Karpas-422 (cell line): ENCODE results near the gene PRPS1. TPM values are rescaled to one million over a fixed set of nuclear protein-coding genes. Genes with fewer than 3 reads are reported as not detected.

Experiments
- DNase-seq: peaks from one replicate; pipeline ENCODE4 v3.0.0-alpha.2; 2015
- H2AFZ ChIP-seq: fragments of 200-600 bp; sonication (generic); 2 replicates; pipeline ENCODE4 v1.6.1; 2014; ENCODE audit warnings: antibody characterized with exemption, low read length, mixed read lengths
- H3K27ac ChIP-seq: fragments of 200-600 bp; sonication (generic); 2 replicates; pipeline ENCODE4 v1.5.1; 2014; ENCODE audit warnings: mild to moderate bottlenecking, low read length, moderate library complexity
- H3K27me3 ChIP-seq: fragments of 200-600 bp; sonication (generic); 2 replicates; pipeline ENCODE4 v1.6.1; 2014; ENCODE audit warnings: low read length, mixed read lengths
- H3K36me3 ChIP-seq: fragments of 200-600 bp; sonication (generic); 2 replicates; pipeline ENCODE4 v1.6.1; 2014; ENCODE audit warnings: low read length, mixed read lengths; ENCODE audit not compliant: insufficient read depth
- H3K4me1 ChIP-seq: fragments of 200-600 bp; sonication (generic); 2 replicates; pipeline ENCODE4 v1.6.1; 2014; ENCODE audit warnings: mild to moderate bottlenecking, low read length, mixed read lengths
- H3K4me2 ChIP-seq: fragments of 200-600 bp; sonication (generic); 2 replicates; pipeline ENCODE4 v1.6.1; 2014; ENCODE audit warnings: low read length, low read depth, mild to moderate bottlenecking; ENCODE audit not compliant: poor library complexity, severe bottlenecking
- H3K4me3 ChIP-seq: fragments of 200-600 bp; sonication (generic); 2 replicates; pipeline ENCODE4 v1.5.1; 2014; ENCODE audit warnings: mild to moderate bottlenecking, antibody characterized with exemption, low read length, mixed read lengths
- H3K79me2 ChIP-seq: fragments of 200-600 bp; sonication (generic); 2 replicates; pipeline ENCODE4 v1.6.1; 2014; ENCODE audit warnings: mild to moderate bottlenecking, low read length, mixed read lengths
- H3K9ac ChIP-seq: fragments of 200-600 bp; sonication (generic); 2 replicates; pipeline ENCODE4 v1.6.0; 2014; ENCODE audit warnings: low read length
- H3K9me2 ChIP-seq: fragments of 200-600 bp; sonication (generic), shearing (Covaris generic); replicated peaks from 2 replicates; pipeline ENCODE4 v1.6.0; 2014; ENCODE audit warnings: mild to moderate bottlenecking, low read length, moderate library complexity; ENCODE audit not compliant: insufficient read depth
- H3K9me3 ChIP-seq: fragments of 300-700, 200-600 bp; sonication (generic); 2 replicates; pipeline ENCODE4 v1.6.1; 2014; ENCODE audit warnings: low read length, mixed read lengths
- H4K20me1 ChIP-seq: fragments of 200-600 bp; sonication (generic); 2 replicates; pipeline ENCODE4 v1.6.1; 2014; ENCODE audit warnings: mild to moderate bottlenecking, antibody characterized with exemption, low read length, low read depth; ENCODE audit not compliant: insufficient read depth
- total RNA-seq: library from RNA; depleted of rRNA; stranded (reverse); fragments of >200 nt; shearing (Covaris generic); gene quantifications from 2 replicates; pipeline ENCODE4 v1.2.3, GENCODE V29; 2014; ENCODE audit warnings: low replicate concordance

Gene PRPS1
- total RNA-seq, 1 experiment from 2014 or later: 50.7 TPM

DNA sequence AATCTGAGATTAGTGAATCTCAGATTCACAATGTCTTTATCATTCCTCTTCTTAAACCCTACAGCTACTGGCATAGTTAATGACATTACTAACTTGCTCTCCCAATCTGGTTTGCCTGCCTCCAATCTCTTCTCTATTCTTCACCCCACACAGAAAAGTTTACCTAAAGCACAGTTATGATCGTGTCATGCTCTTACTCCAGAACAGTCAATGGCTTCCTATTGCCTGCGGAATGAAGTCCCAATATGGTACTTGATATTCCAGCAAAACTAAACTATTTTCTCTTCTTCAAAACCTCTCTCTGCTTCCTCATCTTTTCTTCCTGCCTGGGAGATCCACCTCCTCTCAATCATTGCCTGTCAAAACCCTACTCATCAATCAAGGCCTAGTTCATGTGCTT, 3.4 kb upstream of the PRPS1 start:
- no peak overlapping the region for H3K27ac ChIP-seq
- peaks cover 2% of the 10 kb centered on the region; the same call in 1 of the 2 replicates for H4K20me1 ChIP-seq
- no peak overlapping the region for H2AFZ ChIP-seq

GRCh38 chrX:107625739-107626138, 2.6 kb upstream of the PRPS1 start:
- peaks cover 22% of the 10 kb centered on the region for H3K4me1 ChIP-seq
- H3K27me3 ChIP-seq: no peaks in the 10 kb centered on the region
- H3K9me2 ChIP-seq: no peaks in the 10 kb centered on the region
- no peak overlapping the region for H3K4me3 ChIP-seq
- H3K27ac ChIP-seq: no peak overlapping the region
- no peak for DNase-seq
- H3K79me2 ChIP-seq: peaks cover 23% of the 10 kb centered on the region
- no peak overlapping the region for H3K4me2 ChIP-seq
- peaks cover 10% of the 10 kb centered on the region; the same call in 1 of the 2 replicates for H4K20me1 ChIP-seq
- H3K36me3 ChIP-seq: no peaks in the 10 kb centered on the region
- no peak overlapping the region for H3K9ac ChIP-seq
- H2AFZ ChIP-seq: no peak overlapping the region
- no peaks in the 10 kb centered on the region for H3K9me3 ChIP-seq

More for the DNA sequence above, 3.4 kb upstream of the PRPS1 start:
- H3K4me3 ChIP-seq: no peak overlapping the region
- H3K4me1 ChIP-seq: peaks cover 13% of the 10 kb centered on the region
- no peak overlapping the region for H3K9ac ChIP-seq
- no peaks in the 10 kb centered on the region for H3K9me3 ChIP-seq
- H3K4me2 ChIP-seq: no peak overlapping the region
- peaks cover 15% of the 10 kb centered on the region for H3K79me2 ChIP-seq
- H3K9me2 ChIP-seq: no peaks in the 10 kb centered on the region
- no peak for DNase-seq
- H3K36me3 ChIP-seq: no peaks in the 10 kb centered on the region
- no peaks in the 10 kb centered on the region for H3K27me3 ChIP-seq

- no peak overlapping the region for H3K27ac ChIP-seq
These were observed 1.8 kb upstream of the PRPS1 start for GRCh38 chrX:107626481-107626880.

GRCh38 chrX:107626916-107627315, 1.4 kb upstream of the PRPS1 start:
- no peaks in the 10 kb centered on the region for H3K9me3 ChIP-seq
- H3K4me2 ChIP-seq: peak overlapping the region; percentile 79
- peaks cover 33% of the 10 kb centered on the region for H3K79me2 ChIP-seq
- peaks cover 11% of the 10 kb centered on the region; the same call in 1 of the 2 replicates for H4K20me1 ChIP-seq
- H2AFZ ChIP-seq: 0 out of 2 replicates have a peak overlapping the region, but pooled peaks have one; percentile 64
- no peaks in the 10 kb centered on the region for H3K27me3 ChIP-seq
- H3K4me1 ChIP-seq: peaks cover 23% of the 10 kb centered on the region
- H3K27ac ChIP-seq: no peak overlapping the region
- peak overlapping the region; percentile 52; the same call in 1 of the 2 replicates for H3K9ac ChIP-seq
- H3K36me3 ChIP-seq: no peaks in the 10 kb centered on the region
- no peaks in the 10 kb centered on the region for H3K9me2 ChIP-seq
- no peak for DNase-seq
- no peak overlapping the region for H3K4me3 ChIP-seq

More at GRCh38 chrX:107626481-107626880, 1.8 kb upstream of the PRPS1 start:
- no peaks in the 10 kb centered on the region for H3K27me3 ChIP-seq
- peaks cover 30% of the 10 kb centered on the region for H3K79me2 ChIP-seq
- H3K4me1 ChIP-seq: peaks cover 23% of the 10 kb centered on the region
- no peak overlapping the region for H3K9ac ChIP-seq
- H3K9me2 ChIP-seq: no peaks in the 10 kb centered on the region
- no peak overlapping the region for H3K4me3 ChIP-seq
- no peaks in the 10 kb centered on the region for H3K36me3 ChIP-seq
- no peaks in the 10 kb centered on the region for H3K9me3 ChIP-seq
- DNase-seq: no peak
- peaks cover 11% of the 10 kb centered on the region; the same call in 1 of the 2 replicates for H4K20me1 ChIP-seq
- no peak overlapping the region for H3K4me2 ChIP-seq
- no peak overlapping the region for H2AFZ ChIP-seq

DNA sequence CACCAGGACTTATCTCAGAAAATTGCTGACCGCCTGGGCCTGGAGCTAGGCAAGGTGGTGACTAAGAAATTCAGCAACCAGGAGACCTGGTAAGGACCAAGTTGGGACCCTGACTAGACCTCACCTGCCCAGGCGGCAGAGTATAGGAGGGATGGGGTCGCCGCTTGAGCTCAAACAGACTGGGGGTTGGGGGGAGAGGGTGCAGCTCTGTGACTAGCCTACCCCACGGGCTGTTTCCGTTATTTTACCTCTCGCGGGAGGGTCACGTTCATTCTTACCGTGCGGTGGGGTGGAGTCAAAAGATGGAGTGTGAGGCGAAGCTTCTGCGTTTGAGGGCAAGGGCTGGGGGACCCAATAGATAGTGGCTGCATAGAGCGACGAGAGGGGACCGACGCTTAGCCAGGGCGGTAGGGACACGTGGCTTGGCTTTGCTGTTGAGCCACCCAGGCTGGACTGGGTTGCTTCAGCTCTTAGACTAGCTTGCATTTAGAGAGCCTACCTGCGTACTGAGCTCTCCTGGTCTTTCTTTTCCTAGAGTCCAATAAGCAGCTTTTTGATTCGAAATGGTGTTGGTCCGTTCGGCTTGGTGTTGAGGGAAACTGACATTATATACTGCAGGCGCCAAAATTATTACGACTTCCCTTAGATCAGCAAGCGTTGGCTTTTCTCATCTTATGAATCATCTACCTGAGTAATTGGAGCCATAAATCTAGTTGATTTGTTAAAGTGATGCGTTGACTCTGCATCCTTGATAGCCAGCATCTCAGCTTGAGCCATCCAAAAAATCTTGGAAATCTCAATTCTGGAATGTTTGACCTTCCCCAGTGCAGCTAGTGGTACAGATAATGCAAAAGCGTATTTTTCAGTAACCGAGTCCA, 591 bp downstream of the PRPS1 start:
- Histone ChIP-seq H3K4me3 (peak overlapping the region; percentile 70), H3K9me3 (no peaks in the 10 kb centered on the region), H3K79me2 (peaks cover 48% of the 10 kb centered on the region), H2AFZ (no peak overlapping the region), H3K9me2 (no peaks in the 10 kb centered on the region), H3K4me2 (peak overlapping the region; percentile 57), H3K4me1 (peaks cover 23% of the 10 kb centered on the region), H3K27me3 (no peaks in the 10 kb centered on the region), H4K20me1 (peaks cover 14% of the 10 kb centered on the region; the same call in 1 of the 2 replicates), H3K27ac (peak overlapping the region; percentile 73), H3K36me3 (no peaks in the 10 kb centered on the region), H3K9ac (peak overlapping the region; percentile 88)
- peak; percentile 86 for DNase-seq

- peaks cover 51% of the 10 kb centered on the region for H3K79me2 ChIP-seq
- H2AFZ ChIP-seq: no peak overlapping the region
- no peak overlapping the region; the same call in 1 of the 2 replicates for H3K27ac ChIP-seq
- H3K4me3 ChIP-seq: peak overlapping the region; percentile 70
- no peaks in the 10 kb centered on the region for H3K9me3 ChIP-seq
- peak overlapping the region; percentile 88 for H3K9ac ChIP-seq
- H3K4me2 ChIP-seq: peak overlapping the region; percentile 57
- no peaks in the 10 kb centered on the region for H3K36me3 ChIP-seq
- H3K4me1 ChIP-seq: peaks cover 23% of the 10 kb centered on the region
- H3K9me2 ChIP-seq: no peaks in the 10 kb centered on the region
- peak; percentile 50 for DNase-seq
- H3K27me3 ChIP-seq: no peaks in the 10 kb centered on the region
- peaks cover 14% of the 10 kb centered on the region; the same call in 1 of the 2 replicates for H4K20me1 ChIP-seq
These were observed 1.2 kb downstream of the PRPS1 start for GRCh38 chrX:107629540-107629909.

- Histone ChIP-seq H2AFZ (no peak overlapping the region), H3K9ac (peak overlapping the region; percentile 88), H3K27ac (no peak overlapping the region), H4K20me1 (peaks cover 14% of the 10 kb centered on the region; the same call in 1 of the 2 replicates), H3K9me2 (no peaks in the 10 kb centered on the region), H3K4me3 (peak overlapping the region; percentile 70), H3K4me1 (peaks cover 23% of the 10 kb centered on the region), H3K9me3 (no peaks in the 10 kb centered on the region), H3K4me2 (peak overlapping the region; percentile 57), H3K36me3 (no peaks in the 10 kb centered on the region), H3K27me3 (no peaks in the 10 kb centered on the region), H3K79me2 (peaks cover 56% of the 10 kb centered on the region)
- no peak for DNase-seq
These were observed 1.9 kb downstream of the PRPS1 start for GRCh38 chrX:107630031-107630689.

DNA sequence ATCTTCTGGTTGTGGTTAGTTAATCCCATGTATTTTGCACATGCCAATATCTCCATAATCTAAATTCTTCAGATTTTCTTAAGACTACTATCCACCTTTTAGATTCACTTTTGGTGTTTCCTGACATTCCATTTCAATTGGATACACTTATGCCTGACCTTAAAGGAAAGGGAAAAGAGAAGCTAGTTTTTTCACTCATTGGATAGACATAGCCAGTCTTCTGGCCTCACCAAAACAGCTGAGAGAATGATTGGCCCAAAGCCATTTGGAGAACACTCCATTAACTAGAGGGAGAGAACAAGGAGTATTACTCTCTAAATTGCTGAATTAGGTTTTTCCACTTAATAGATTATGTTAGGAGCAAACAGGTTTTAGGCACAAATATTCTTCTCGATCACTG, 4.0 kb downstream of the PRPS1 start:
- Histone ChIP-seq H3K4me1 (peaks cover 17% of the 10 kb centered on the region), H3K4me3 (no peak overlapping the region), H3K9me3 (no peaks in the 10 kb centered on the region), H3K36me3 (no peaks in the 10 kb centered on the region), H3K79me2 (peaks cover 76% of the 10 kb centered on the region), H3K27me3 (no peaks in the 10 kb centered on the region), H4K20me1 (peaks cover 14% of the 10 kb centered on the region; the same call in 1 of the 2 replicates), H3K9me2 (no peaks in the 10 kb centered on the region), H3K9ac (no peak overlapping the region), H2AFZ (no peak overlapping the region), H3K4me2 (no peak overlapping the region), H3K27ac (no peak overlapping the region)
- peak; percentile 7 for DNase-seq
